ENCODE measurements around the gene EPS8L2.

EPS8L2 gene

GRCh38 chr11:697811-698311, 8.2 kb upstream of the EPS8L2 start:
- no peak for DNase-seq (ENCODE audit: low read depth)
- H3K4me3 ChIP-seq (ENCODE audit: control insufficient read depth, low read depth, low read length), result no peak overlapping the region
- no peak for TF ChIP-seq CTCF (IDR thresholded peaks at IDR 0.05; ENCODE audit: control insufficient read depth, insufficient read depth, low read depth, low read length, missing control alignments)

GRCh38 chr11:698493-699115, 7.4 kb upstream of the EPS8L2 start:
- TF ChIP-seq CTCF (IDR thresholded peaks at IDR 0.05; ENCODE audit: control insufficient read depth, insufficient read depth, low read depth, low read length, missing control alignments), result no peak

GRCh38 chr11:699116-699508, 6.9 kb upstream of the EPS8L2 start:
- no peak overlapping the region for H3K4me3 ChIP-seq (ENCODE audit: control insufficient read depth, low read depth, low read length)
- DNase-seq (ENCODE audit: low read depth), result no peak
- TF ChIP-seq CTCF (IDR thresholded peaks at IDR 0.05; ENCODE audit: control insufficient read depth, insufficient read depth, low read depth, low read length, missing control alignments), result no peak

More at GRCh38 chr11:698493-699115, 7.4 kb upstream of the EPS8L2 start:
- H3K4me3 ChIP-seq (ENCODE audit: control insufficient read depth, low read depth, low read length), result no peak overlapping the region
- DNase-seq (ENCODE audit: low read depth), result no peak

- TF ChIP-seq CTCF (IDR thresholded peaks at IDR 0.05; ENCODE audit: control insufficient read depth, insufficient read depth, low read depth, low read length, missing control alignments), result no peak
- no peak overlapping the region for H3K4me3 ChIP-seq (ENCODE audit: control insufficient read depth, low read depth, low read length)
- DNase-seq (ENCODE audit: low read depth), result no peak
Observed at GRCh38 chr11:699753-700152, 6.3 kb upstream of the EPS8L2 start.

- no peak for TF ChIP-seq CTCF (IDR thresholded peaks at IDR 0.05; ENCODE audit: control insufficient read depth, insufficient read depth, low read depth, low read length, missing control alignments)
- no peak for DNase-seq (ENCODE audit: low read depth)
- H3K4me3 ChIP-seq (ENCODE audit: control insufficient read depth, low read depth, low read length), result no peak overlapping the region
Observed at GRCh38 chr11:701741-702461, 4.1 kb upstream of the EPS8L2 start.

GRCh38 chr11:702462-703461, 3.3 kb upstream of the EPS8L2 start:
- H3K4me3 ChIP-seq (ENCODE audit: control insufficient read depth, low read depth, low read length), result no peak overlapping the region
- no peak for TF ChIP-seq CTCF (IDR thresholded peaks at IDR 0.05; ENCODE audit: control insufficient read depth, insufficient read depth, low read depth, low read length, missing control alignments)
- DNase-seq (ENCODE audit: low read depth), result no peak
